WI38 (cell line): ENCODE measurements around the gene C4B.

Experiments
- H3K4me3 ChIP-seq: 2 replicates; pipeline ENCODE4 v1.5.1; 2011; ENCODE audit warnings: low read depth, mild to moderate bottlenecking, control low read depth, low read length
- TF ChIP-seq, protein P1 (sequence below): IDR thresholded peaks from 2 replicates; pipeline ENCODE4 v1.5.1; 2012; ENCODE audit warnings: low read depth, mild to moderate bottlenecking, control low read depth, low read length

Gene C4B

GRCh38 chr6:32083812-32084768 is 69.5 kb downstream of the C4B start:
- H3K4me3 ChIP-seq, result no peak overlapping the region
- TF ChIP-seq, protein P1, sequence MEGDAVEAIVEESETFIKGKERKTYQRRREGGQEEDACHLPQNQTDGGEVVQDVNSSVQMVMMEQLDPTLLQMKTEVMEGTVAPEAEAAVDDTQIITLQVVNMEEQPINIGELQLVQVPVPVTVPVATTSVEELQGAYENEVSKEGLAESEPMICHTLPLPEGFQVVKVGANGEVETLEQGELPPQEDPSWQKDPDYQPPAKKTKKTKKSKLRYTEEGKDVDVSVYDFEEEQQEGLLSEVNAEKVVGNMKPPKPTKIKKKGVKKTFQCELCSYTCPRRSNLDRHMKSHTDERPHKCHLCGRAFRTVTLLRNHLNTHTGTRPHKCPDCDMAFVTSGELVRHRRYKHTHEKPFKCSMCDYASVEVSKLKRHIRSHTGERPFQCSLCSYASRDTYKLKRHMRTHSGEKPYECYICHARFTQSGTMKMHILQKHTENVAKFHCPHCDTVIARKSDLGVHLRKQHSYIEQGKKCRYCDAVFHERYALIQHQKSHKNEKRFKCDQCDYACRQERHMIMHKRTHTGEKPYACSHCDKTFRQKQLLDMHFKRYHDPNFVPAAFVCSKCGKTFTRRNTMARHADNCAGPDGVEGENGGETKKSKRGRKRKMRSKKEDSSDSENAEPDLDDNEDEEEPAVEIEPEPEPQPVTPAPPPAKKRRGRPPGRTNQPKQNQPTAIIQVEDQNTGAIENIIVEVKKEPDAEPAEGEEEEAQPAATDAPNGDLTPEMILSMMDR, result no peak

- TF ChIP-seq, protein P1, result no peak
- no peak overlapping the region for H3K4me3 ChIP-seq
Measured at GRCh38 chr6:32084780-32085179, 70.2 kb downstream of the C4B start.
